ENCODE results near the gene VPS52.
A peak's percentile ranks its signal among the peaks of the same experiment; 100 is the strongest.

Gene VPS52

DNA sequence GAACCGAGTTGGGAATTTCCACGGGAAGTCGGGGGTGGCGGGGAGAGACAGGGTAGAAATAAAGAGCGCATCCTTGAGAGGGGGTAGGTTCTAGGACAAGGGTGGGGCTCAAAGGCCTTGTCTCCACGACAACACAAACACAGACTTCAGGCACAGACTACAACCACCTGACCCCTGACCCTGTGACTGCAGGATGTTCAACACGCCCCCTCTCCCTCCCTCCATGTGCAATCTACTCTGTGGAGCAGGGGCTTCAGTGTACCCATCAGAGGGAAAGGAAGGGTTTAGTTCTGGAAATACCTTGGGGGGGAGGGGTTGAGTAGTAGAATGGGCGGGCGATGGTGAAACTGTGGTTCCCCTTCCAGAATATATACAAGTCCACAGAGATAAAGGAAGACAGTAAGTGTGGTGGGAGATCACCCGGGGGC is 42.9 kb upstream of the VPS52 start:
- H3K4me3 ChIP-seq (ENCODE audit: low read length) = peak overlapping the region; percentile 90
- peak; percentile 86 for DNase-seq (ENCODE audit: low read depth)
- TF ChIP-seq, protein P1, sequence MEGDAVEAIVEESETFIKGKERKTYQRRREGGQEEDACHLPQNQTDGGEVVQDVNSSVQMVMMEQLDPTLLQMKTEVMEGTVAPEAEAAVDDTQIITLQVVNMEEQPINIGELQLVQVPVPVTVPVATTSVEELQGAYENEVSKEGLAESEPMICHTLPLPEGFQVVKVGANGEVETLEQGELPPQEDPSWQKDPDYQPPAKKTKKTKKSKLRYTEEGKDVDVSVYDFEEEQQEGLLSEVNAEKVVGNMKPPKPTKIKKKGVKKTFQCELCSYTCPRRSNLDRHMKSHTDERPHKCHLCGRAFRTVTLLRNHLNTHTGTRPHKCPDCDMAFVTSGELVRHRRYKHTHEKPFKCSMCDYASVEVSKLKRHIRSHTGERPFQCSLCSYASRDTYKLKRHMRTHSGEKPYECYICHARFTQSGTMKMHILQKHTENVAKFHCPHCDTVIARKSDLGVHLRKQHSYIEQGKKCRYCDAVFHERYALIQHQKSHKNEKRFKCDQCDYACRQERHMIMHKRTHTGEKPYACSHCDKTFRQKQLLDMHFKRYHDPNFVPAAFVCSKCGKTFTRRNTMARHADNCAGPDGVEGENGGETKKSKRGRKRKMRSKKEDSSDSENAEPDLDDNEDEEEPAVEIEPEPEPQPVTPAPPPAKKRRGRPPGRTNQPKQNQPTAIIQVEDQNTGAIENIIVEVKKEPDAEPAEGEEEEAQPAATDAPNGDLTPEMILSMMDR (IDR thresholded peaks at IDR 0.05; ENCODE audit: insufficient read depth, low read depth, low read length, missing control alignments) = no peak

DNA sequence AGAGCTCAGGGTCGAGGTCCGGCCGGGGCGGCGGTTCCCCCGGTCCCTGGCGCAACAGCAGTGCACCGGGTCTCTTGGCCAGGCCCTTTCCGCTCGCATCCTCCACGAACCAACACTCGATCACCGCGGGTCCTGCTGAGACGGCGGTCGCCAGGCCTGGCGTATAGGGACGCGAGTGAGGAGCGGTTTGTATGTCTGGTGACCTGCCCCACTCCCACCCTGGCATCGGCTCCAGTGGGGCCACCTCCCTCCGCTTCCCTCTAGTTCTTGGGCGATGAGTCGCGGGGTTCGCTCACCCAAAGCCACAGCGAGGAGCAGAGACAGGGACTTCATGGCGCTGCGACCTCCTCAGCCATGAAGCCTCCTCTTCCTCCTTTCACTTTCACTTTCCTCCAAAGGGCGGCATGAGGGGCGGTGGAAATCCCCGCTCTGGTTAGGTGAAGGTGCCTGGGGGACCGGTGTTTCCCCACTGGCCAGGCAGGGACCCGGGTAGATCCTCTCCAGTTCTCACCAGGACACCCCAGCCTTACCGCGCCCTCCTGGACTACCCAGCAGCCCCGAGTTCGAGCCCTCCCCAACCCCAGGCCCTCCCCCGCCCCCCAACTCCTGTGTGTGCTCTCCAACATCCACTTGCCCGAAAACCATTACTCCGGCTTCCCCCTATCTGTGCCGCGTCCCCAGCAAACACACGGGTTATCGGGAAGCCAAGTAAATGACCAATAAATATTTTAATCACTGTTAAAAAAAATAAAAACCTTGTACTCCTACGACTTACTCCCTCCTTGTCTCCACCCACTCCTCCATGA is 42.2 kb upstream of the VPS52 start, which contains the start of gene TAPBP:
Gene TAPBP, minus strand, starts transcription at position 370 of the 806 bp plus-strand sequence. Its CDS starts 37 bp downstream, at position 333.
- DNase-seq (ENCODE audit: low read depth) = peak; percentile 67
- TF ChIP-seq, protein P1 (IDR thresholded peaks at IDR 0.05; ENCODE audit: insufficient read depth, low read depth, low read length, missing control alignments) = no peak
- peak within 1 kb of the TSS; percentile 90 for H3K4me3 ChIP-seq (ENCODE audit: low read length)

DNA sequence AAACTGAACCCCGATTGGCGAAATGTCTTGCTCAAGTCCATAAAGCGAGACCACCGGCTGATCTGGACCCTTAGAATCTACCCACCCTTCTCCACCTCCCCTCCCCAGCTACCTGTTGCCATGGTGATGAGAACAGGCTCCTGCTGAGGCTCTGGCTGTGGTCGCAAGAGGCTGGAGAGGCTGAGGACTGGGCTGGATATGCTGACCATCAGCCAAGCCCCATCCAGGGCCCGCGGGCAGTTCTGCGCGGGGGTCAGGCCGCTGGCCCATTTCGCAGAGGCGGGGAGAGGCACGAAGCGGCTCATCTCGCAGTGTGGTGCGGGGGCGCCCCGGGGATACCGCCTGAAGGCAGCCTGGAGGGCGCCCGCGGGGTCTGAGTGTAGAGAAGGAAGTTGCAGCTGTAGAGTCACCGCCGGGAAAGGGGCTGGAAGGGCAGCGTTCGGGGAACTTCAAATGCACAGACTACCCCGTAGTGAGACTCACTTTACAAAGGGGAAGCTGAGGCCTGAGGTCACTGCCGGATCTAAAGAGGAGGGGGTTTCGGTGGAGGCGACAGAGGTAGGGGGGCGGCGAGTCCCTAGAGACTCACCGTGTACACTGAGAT is 41.5 kb upstream of the VPS52 start:
- DNase-seq (ENCODE audit: low read depth) = no peak
- TF ChIP-seq, protein P1 (IDR thresholded peaks at IDR 0.05; ENCODE audit: insufficient read depth, low read depth, low read length, missing control alignments) = no peak
- peak overlapping the region; percentile 90 for H3K4me3 ChIP-seq (ENCODE audit: low read length)

DNA sequence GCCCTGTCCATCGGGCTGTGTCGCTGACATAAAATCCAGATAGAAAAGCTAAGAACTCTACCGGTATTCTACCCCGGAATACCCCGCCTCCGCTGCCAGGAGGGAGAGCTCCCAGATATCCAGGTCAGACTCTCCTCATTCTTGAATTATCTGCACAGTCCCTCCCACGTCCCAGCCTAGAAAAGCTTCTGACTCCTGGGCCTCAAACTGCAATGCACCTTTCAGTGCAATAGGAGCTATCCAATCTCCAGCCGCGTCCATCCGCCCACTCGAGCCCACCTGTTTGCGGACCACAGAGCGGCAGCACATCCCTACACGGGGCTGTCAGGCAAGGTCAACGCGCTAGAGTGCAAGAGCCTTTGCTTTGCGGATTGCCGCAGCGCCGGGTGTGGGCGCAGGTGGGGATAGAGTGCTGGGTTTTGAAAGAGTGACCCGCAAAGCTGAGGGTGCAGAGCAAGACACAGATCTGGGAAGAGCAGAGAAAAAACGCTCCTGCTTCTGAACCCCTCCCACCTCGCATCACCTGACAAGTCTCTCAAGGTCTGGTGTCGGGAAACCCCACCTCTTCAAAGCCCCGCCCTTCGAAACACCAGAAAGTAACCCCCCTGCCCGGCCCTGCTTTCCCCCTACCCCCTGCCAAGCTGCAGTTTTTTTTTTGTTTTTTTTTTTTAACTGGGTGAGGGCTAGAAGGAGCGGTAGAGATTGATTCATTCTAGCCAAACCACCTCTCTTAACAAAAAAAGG is 40.9 kb upstream of the VPS52 start:
- H3K4me3 ChIP-seq (ENCODE audit: low read length) = peak overlapping the region; percentile 90
- peak; percentile 91 for DNase-seq (ENCODE audit: low read depth)
- TF ChIP-seq, protein P1 (IDR thresholded peaks at IDR 0.05; ENCODE audit: insufficient read depth, low read depth, low read length, missing control alignments) = no peak

DNA sequence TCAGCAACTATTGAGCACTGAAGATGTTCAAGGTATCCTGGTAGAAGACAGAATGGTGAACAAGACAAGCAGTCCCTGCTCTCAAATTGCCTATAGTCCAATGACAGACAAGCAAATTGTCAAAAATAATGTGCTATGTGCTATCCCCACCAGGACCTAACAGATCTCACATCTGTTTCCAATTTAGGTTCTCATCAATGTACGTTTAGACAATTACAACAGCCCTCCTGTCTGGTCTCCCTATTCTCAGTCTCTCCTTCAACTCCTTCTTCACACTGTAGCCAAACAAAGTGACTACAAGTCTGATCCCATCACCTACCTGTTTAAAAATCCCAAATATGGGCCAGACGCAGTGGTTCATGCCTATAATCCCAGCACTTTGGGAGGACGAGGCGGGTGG is 34.7 kb upstream of the VPS52 start:
- H3K4me3 ChIP-seq (ENCODE audit: low read length) = no peak overlapping the region
- no peak for DNase-seq (ENCODE audit: low read depth)
- TF ChIP-seq, protein P1 (IDR thresholded peaks at IDR 0.05; ENCODE audit: insufficient read depth, low read depth, low read length, missing control alignments) = no peak

DNA sequence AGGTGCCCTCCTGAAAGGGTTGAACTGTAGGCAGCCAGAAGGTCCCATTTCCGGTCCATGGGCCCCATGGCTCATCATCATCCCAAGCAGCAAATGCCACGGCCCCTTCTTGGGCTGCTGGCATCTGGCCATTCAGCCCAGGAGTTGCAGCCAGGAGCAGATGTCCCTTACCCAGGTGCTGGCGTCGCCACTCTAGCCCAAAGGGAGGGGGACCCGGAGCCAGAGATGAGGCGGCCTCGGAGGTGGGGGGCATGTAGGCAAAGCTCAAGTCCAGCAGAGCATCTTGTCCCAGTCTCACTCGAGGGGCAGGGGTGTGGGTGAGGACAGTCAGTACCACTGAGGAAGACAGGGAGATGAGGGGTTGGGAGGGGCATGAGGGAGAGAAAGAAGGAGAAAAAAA is 33.4 kb upstream of the VPS52 start:
- TF ChIP-seq, protein P1 (IDR thresholded peaks at IDR 0.05; ENCODE audit: insufficient read depth, low read depth, low read length, missing control alignments) = no peak
- no peak for DNase-seq (ENCODE audit: low read depth)
- no peak overlapping the region for H3K4me3 ChIP-seq (ENCODE audit: low read length)

All from epithelial cell of esophagus (primary cell).